A549 (cell line): Measurements from ENCODE around the gene MYH10. TPM values are rescaled to one million over a fixed set of nuclear protein-coding genes. Genes with fewer than 3 reads are reported as not detected.

Experiments
- ATAC-seq, 2 experiments: fragments of 200-7000 bp in 1 of 2; fragments of >200 bp in 1 of 2; cut with Nextera tagmentation in 1 of 2; cut with Tn5 transposase in 1 of 2; 3 replicates each; pipeline versions ENCODE4 v1.8.0 to v1.9.1; 2018 to 2020; ENCODE audit warnings: mild to moderate bottlenecking in 1 of 2, moderate library complexity in 1 of 2
- CTCF ChIA-PET: fragments of 300-600 bp; sonication (Branson Sonifier 250); formaldehyde crosslinking; extraction: SDS; loops from one replicate; lab custom pipeline; 2021; ENCODE audit warnings: antibody characterized with exemption, inconsistent platforms; lab: Yijun Ruan, JAX
- POLR2A ChIA-PET: fragments of 350-600 bp; formaldehyde crosslinking; extraction: SDS; loops from one replicate; lab custom pipeline; 2021; ENCODE audit warnings: antibody characterized with exemption, inconsistent platforms; lab: Yijun Ruan, JAX
- DNase-seq, 2 experiments: peaks; one replicate each; pipeline versions ENCODE4 v3.0.0 to v3.0.0-alpha.2; 2011 to 2016; ENCODE audit warnings: low read depth in 1 of 2, low spot score in 1 of 2
- FAIRE-seq: peaks from 2 replicates; lab custom pipeline; 2011; peaks lifted over from hg19 to GRCh38; lab: Jason Lieb, UNC
- H3K27ac ChIP-seq, 2 experiments: fragments of >200 bp; sonication (Bioruptor Twin); formaldehyde crosslinking; 3 replicates each; pipeline ENCODE4 v1.5.1; 2016 to 2017
- H3K4me1 ChIP-seq: fragments of >200 bp; sonication (Bioruptor Twin); formaldehyde crosslinking; 3 replicates; pipeline ENCODE4 v1.6.1; 2016
- H3K4me2 ChIP-seq: fragments of >200 bp; sonication (Bioruptor Twin); formaldehyde crosslinking; 3 replicates; pipeline ENCODE4 v1.6.1; 2016
- H3K4me3 ChIP-seq: fragments of >200 bp; sonication (Bioruptor Twin); formaldehyde crosslinking; 3 replicates; pipeline ENCODE4 v1.5.1; 2016
- H3K9me3 ChIP-seq: fragments of >200 bp; sonication (Bioruptor Twin); formaldehyde crosslinking; 3 replicates; pipeline ENCODE4 v1.6.1; 2016
- CBX2 ChIP-seq: fragments of 200-600 bp; sonication (generic); IDR thresholded peaks from 2 replicates; pipeline ENCODE4 v1.6.1; 2016; ENCODE audit warnings: low read depth, mild to moderate bottlenecking, borderline replicate concordance
- CEBPB ChIP-seq, 2 experiments: fragments of >200 bp in 1 of 2; sonication (Bioruptor Twin) in 1 of 2; formaldehyde crosslinking in 1 of 2; IDR thresholded peaks; 2 replicates each; pipeline ENCODE4 v1.6.1; 2012 to 2016
- CHD2 ChIP-seq: fragments of 150-350 bp; IDR thresholded peaks from 2 replicates; pipeline ENCODE4 v1.6.1; 2014; ENCODE audit warnings: low read length; ENCODE audit not compliant: partially characterized antibody
- CHD4 ChIP-seq: fragments of 200-600 bp; sonication (generic); IDR thresholded peaks from 2 replicates; pipeline ENCODE4 v1.6.1; 2016; ENCODE audit warnings: antibody characterized with exemption, mild to moderate bottlenecking, borderline replicate concordance
- FOSB ChIP-seq: fragments of 250-450 bp; sonication (Bioruptor Pico); IDR thresholded peaks from 2 replicates; pipeline ENCODE4 v1.5.0; 2020; ENCODE audit warnings: mild to moderate bottlenecking, moderate library complexity
- FOXS1 ChIP-seq: fragments of 250-450 bp; sonication (Bioruptor Pico); IDR thresholded peaks from 2 replicates; pipeline ENCODE4 v1.5.0; 2020; ENCODE audit warnings: mild to moderate bottlenecking, moderate library complexity
- HOXA7 ChIP-seq: fragments of 250-450 bp; sonication (Bioruptor Pico); IDR thresholded peaks from 2 replicates; pipeline ENCODE4 v1.5.0; 2020; ENCODE audit warnings: mild to moderate bottlenecking, moderate library complexity
- HOXB13 ChIP-seq: fragments of 250-450 bp; sonication (Bioruptor Pico); IDR thresholded peaks from 2 replicates; pipeline ENCODE4 v1.5.0; 2020; ENCODE audit warnings: low read depth, mild to moderate bottlenecking, moderate library complexity
- JUN ChIP-seq, 2 experiments: fragments of >200 bp; sonication (Bioruptor Twin); formaldehyde crosslinking; IDR thresholded peaks; 2 replicates in 1 of 2; 3 replicates in 1 of 2; pipeline ENCODE4 v1.6.1; 2016 to 2017
- KDM1A ChIP-seq: fragments of 200-600 bp; sonication (generic); IDR thresholded peaks from 2 replicates; pipeline ENCODE4 v1.6.1; 2016; ENCODE audit warnings: low read depth, mild to moderate bottlenecking
- MAFK ChIP-seq: fragments of 450-650 bp; IDR thresholded peaks from 2 replicates; pipeline ENCODE4 v1.6.1; 2014; ENCODE audit not compliant: partially characterized antibody
- NFE2L2 ChIP-seq: fragments of 150-350 bp; conservative IDR thresholded peaks from 2 replicates; pipeline ENCODE4 v1.6.1; 2014; ENCODE audit warnings: low read length
- NPAS2 ChIP-seq: fragments of 250-450 bp; sonication (Bioruptor Pico); IDR thresholded peaks from 2 replicates; pipeline ENCODE4 v1.8.0; 2022; ENCODE audit warnings: mild to moderate bottlenecking, moderate library complexity, borderline replicate concordance
- POLR2AphosphoS2 ChIP-seq: conservative IDR thresholded peaks from 2 replicates; pipeline ENCODE4 v1.6.1; 2012; ENCODE audit warnings: low read length, improper control_type of control experiment, inconsistent platforms
- RCOR1 ChIP-seq: fragments of 150-350 bp; IDR thresholded peaks from 2 replicates; pipeline ENCODE4 v1.6.1; 2014; ENCODE audit warnings: antibody characterized with exemption, low read length, low read depth
- SREBF2 ChIP-seq: fragments of 450-650 bp; IDR thresholded peaks from 2 replicates; pipeline ENCODE4 v1.6.1; 2014; ENCODE audit warnings: mild to moderate bottlenecking, moderate library complexity
- ZFP36 ChIP-seq: fragments of 450-650 bp; IDR thresholded peaks from 2 replicates; pipeline ENCODE4 v1.6.1; 2014; ENCODE audit warnings: borderline replicate concordance; ENCODE audit not compliant: partially characterized antibody
- ZSCAN20 ChIP-seq: fragments of 250-450 bp; sonication (Bioruptor Pico); IDR thresholded peaks from 2 replicates; pipeline ENCODE4 v1.8.0; 2022; ENCODE audit warnings: mild to moderate bottlenecking, moderate library complexity
- WGBS: methylation state at CpG from one replicate; pipeline ENCODE4 v1.1.6; 2017; ENCODE audit errors: missing lambda C conversion rate; 5-methylcytosine and 5-hydroxymethylcytosine counted together
- polyA plus RNA-seq, 4 experiments: library from polyadenylated mRNA; depleted of rRNA in 3 of 4; stranded (reverse); fragments of >200 nt; fragmentation: RNase III in 1 of 4; extraction: RNeasy Plus Mini Kit Qiagen cat#74134 plus additional on column Dnase treatment in 1 of 4; gene quantifications; 2 replicates in 3 of 4; 3 replicates in 1 of 4; pipeline ENCODE4 v1.2.3, GENCODE V29; 2011 to 2017
- TF ChIP-seq, protein P1 (sequence below): fragments of 450-650 bp; IDR thresholded peaks from 2 replicates; pipeline ENCODE4 v1.6.1; 2014; ENCODE audit warnings: antibody characterized with exemption
- TF ChIP-seq, protein P2 (sequence below): fragments of 250-450 bp; sonication (Bioruptor Pico); IDR thresholded peaks from 2 replicates; pipeline ENCODE4 v1.5.0; 2021; ENCODE audit warnings: mild to moderate bottlenecking, moderate library complexity, borderline replicate concordance
- TF ChIP-seq, protein P3 (sequence below): fragments of >200 bp; sonication (Bioruptor Twin); formaldehyde crosslinking; IDR thresholded peaks from 2 replicates; pipeline ENCODE4 v1.6.1; 2016
- TF ChIP-seq, protein P4 (sequence below): fragments of >200 bp; sonication (Bioruptor Twin); formaldehyde crosslinking; IDR thresholded peaks from 3 replicates; pipeline ENCODE4 v1.5.1; 2016

MYH10 gene
- polyA plus RNA-seq, 2 of the 4 experiments (the other 2 are of a cell fraction), result 26.5 to 28.3 TPM

DNA sequence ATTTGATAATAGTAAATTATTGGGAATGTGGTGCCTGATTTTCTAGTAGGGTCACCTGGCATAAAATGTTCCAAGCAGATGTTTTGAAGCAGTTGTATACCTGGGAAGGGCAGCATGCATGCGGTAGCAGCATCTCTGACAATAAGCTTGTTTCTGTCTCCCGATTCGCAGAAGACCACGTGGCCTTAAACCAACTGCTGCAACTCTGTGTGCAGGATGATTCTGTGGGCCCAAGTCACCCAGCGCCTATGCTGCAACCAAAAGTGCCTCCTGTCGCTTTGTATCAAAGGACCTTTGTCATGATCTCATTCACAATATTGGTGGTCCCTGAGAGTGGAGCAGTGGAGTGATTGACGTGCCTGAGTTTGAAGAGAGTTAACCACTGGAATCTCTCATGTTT lies 186.8 kb downstream of the MYH10 start:
- Histone ChIP-seq H3K4me2 (no peak overlapping the region), H3K4me3 (no peak overlapping the region), H3K4me1 (no peaks in the 10 kb centered on the region), H3K27ac (no peak overlapping the region), H3K9me3 (no peaks in the 10 kb centered on the region)
- 89% methylated on average over 7 of the region's 7 CpGs for WGBS
- ATAC-seq (no peak), DNase-seq (no peak), FAIRE-seq (no peak)
- CTCF ChIA-PET, result interaction anchor here (1.3 to 1.6 kb wide), 3 partner anchors 9 to 25 kb away, joined by 3 read pairs; no protein-coding TSS in a partner anchor
- TF ChIP-seq NPAS2 (CRISPR knock-in tag) (no peak), MAFK (no peak), ZSCAN20 (CRISPR knock-in tag) (no peak)
- TF ChIP-seq, all 56 proteins: peak for 0
- POLR2A ChIA-PET, result no interaction called here

DNA sequence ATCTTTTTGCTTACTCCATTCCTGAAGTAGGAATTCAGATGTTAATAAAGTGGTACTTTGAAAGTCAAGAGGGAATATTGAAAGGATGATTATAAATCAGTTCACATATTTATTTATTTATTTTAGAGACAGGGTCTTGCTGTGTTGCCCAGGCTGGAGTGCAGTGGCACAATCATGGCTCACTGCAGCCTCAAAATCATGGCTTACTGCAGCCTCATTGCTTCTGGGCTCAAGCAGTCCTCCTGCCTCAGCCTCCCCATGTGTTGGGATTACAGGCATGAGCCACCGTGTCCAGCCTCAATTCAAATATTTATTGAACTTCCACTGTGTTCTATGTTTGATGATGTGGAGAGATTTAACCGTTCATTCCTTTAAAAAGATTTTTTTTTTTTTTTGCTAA lies 188.2 kb downstream of the MYH10 start:
- Histone ChIP-seq H3K4me2 (no peak overlapping the region), H3K4me1 (peaks cover 4% of the 10 kb centered on the region; the same call in 2 of the 3 replicates), H3K9me3 (no peaks in the 10 kb centered on the region), H3K4me3 (no peak overlapping the region), H3K27ac (no peak overlapping the region)
- 98% methylated on average over 2 of the region's 2 CpGs for WGBS
- DNase-seq, result no peak
- CTCF ChIA-PET, result interaction anchor here (1.6 kb wide), 1 partner anchor 23 kb away, joined by 3 read pairs; no protein-coding TSS in a partner anchor
- POLR2A ChIA-PET, result no interaction called here
- TF ChIP-seq JUN (IDR thresholded peaks at IDR 0.05) (no peak), FOXS1 (CRISPR knock-in tag) (no peak), KDM1A (no peak), CEBPB (IDR thresholded peaks at IDR 0.05) (no peak)
- TF ChIP-seq, protein P1, sequence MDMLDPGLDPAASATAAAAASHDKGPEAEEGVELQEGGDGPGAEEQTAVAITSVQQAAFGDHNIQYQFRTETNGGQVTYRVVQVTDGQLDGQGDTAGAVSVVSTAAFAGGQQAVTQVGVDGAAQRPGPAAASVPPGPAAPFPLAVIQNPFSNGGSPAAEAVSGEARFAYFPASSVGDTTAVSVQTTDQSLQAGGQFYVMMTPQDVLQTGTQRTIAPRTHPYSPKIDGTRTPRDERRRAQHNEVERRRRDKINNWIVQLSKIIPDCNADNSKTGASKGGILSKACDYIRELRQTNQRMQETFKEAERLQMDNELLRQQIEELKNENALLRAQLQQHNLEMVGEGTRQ, result no peak
- TF ChIP-seq, all 56 proteins: peak for 0
- no peak for FAIRE-seq
- no peak for ATAC-seq

DNA sequence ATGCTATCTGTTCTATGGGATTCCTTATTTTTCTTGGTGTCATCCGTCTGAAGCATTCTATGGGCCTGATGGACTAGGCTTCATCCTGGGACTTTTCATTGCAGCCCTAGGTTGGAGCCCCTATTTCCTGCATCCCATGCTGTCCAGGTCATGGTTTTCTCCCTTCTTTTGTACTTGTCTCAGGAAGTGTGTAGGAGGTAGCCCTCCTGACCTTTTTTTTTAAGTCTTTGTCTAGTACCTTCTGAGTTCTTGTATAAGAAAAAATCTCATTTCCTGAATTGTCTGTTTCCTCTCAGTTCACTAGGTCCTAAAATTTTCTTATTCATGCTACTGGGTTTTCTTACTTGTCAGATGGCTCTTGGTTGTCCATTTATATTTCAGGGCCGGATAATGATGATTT lies 188.8 kb downstream of the MYH10 start:
- Histone ChIP-seq H3K4me2 (no peak overlapping the region), H3K9me3 (no peaks in the 10 kb centered on the region), H3K4me3 (no peak overlapping the region), H3K4me1 (peaks cover 10% of the 10 kb centered on the region; the same call in 2 of the 3 replicates), H3K27ac (no peak overlapping the region)
- POLR2A ChIA-PET, result no interaction called here
- TF ChIP-seq ZFP36 (no peak), RCOR1 (no peak), CBX2 (no peak)
- TF ChIP-seq, protein P2, sequence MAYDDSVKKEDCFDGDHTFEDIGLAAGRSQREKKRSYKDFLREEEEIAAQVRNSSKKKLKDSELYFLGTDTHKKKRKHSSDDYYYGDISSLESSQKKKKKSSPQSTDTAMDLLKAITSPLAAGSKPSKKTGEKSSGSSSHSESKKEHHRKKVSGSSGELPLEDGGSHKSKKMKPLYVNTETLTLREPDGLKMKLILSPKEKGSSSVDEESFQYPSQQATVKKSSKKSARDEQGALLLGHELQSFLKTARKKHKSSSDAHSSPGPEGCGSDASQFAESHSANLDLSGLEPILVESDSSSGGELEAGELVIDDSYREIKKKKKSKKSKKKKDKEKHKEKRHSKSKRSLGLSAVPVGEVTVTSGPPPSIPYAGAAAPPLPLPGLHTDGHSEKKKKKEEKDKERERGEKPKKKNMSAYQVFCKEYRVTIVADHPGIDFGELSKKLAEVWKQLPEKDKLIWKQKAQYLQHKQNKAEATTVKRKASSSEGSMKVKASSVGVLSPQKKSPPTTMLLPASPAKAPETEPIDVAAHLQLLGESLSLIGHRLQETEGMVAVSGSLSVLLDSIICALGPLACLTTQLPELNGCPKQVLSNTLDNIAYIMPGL, result no peak
- DNase-seq (no peak), ATAC-seq (peak in 1 of 2 experiments; percentile 22; a peak in 2 of 6 replicates), FAIRE-seq (no peak)
- CTCF ChIA-PET, result interaction anchor here (0.6 to 1.2 kb wide), 2 partner anchors 65 to 305 kb away, joined by 3 to 4 read pairs; no protein-coding TSS in a partner anchor
- 91% methylated on average over 2 of the region's 2 CpGs for WGBS

DNA sequence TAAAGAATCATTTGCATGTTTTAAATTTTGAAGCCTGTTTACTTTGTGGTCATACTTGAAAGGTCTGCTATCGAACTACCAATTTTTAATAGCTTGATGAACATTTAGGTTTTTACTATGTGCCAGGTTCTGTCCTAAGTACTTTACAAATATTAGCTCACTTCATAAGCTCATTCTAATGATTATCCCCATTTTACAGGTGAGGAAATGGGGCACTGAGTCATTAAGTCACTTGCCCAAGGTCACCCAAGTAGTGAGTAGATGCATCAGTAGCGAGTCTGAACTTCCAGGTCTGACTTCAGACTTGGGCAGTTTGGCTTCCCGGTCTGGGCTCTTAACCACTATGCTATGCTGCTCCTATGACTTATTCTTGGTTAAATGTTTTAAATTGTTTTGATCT lies 190.8 kb downstream of the MYH10 start:
- POLR2A ChIA-PET, result no interaction called here
- Histone ChIP-seq H3K4me2 (no peak overlapping the region), H3K4me1 (peaks cover 10% of the 10 kb centered on the region; the same call in 2 of the 3 replicates), H3K4me3 (no peak overlapping the region)
- FAIRE-seq, result no peak
- WGBS, result 98% methylated on average over 3 of the region's 3 CpGs
- TF ChIP-seq, protein P1, result no peak
- TF ChIP-seq CHD2 (no peak), POLR2AphosphoS2 (no peak), HOXA7 (CRISPR knock-in tag) (no peak), SREBF2 (no peak), FOSB (CRISPR knock-in tag) (no peak), CEBPB (IDR thresholded peaks at IDR 0.05) (no peak), CHD4 (no peak), HOXB13 (no peak), NFE2L2 (no peak)
- TF ChIP-seq, protein P3, sequence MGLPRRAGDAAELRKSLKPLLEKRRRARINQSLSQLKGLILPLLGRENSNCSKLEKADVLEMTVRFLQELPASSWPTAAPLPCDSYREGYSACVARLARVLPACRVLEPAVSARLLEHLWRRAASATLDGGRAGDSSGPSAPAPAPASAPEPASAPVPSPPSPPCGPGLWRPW, result no peak
- TF ChIP-seq, protein P2, result no peak
- TF ChIP-seq, protein P4, sequence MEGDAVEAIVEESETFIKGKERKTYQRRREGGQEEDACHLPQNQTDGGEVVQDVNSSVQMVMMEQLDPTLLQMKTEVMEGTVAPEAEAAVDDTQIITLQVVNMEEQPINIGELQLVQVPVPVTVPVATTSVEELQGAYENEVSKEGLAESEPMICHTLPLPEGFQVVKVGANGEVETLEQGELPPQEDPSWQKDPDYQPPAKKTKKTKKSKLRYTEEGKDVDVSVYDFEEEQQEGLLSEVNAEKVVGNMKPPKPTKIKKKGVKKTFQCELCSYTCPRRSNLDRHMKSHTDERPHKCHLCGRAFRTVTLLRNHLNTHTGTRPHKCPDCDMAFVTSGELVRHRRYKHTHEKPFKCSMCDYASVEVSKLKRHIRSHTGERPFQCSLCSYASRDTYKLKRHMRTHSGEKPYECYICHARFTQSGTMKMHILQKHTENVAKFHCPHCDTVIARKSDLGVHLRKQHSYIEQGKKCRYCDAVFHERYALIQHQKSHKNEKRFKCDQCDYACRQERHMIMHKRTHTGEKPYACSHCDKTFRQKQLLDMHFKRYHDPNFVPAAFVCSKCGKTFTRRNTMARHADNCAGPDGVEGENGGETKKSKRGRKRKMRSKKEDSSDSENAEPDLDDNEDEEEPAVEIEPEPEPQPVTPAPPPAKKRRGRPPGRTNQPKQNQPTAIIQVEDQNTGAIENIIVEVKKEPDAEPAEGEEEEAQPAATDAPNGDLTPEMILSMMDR, result no peak
- TF ChIP-seq, all 56 proteins: peak for 0
- ATAC-seq (no peak), DNase-seq (no peak)
- H3K27ac ChIP-seq, result no peak overlapping the region
- CTCF ChIA-PET, result interaction anchor here (1.5 to 1.7 kb wide), 3 partner anchors 19 to 57 kb away, joined by 3 to 4 read pairs (median 3); partner anchors contain the start of gene RPL26
- no peaks in the 10 kb centered on the region for H3K9me3 ChIP-seq
